GM12875 (cell line): Measurements from ENCODE around the gene HLA-DPA1.

Experiments used
- H3K4me3 ChIP-seq: one replicate; pipeline ENCODE4 v1.5.1; 2011; ENCODE audit warnings: low read depth, low read length, control low read depth
- CTCF ChIP-seq: IDR thresholded peaks from 2 replicates; pipeline ENCODE4 v1.5.1; 2011; ENCODE audit warnings: low read depth, mild to moderate bottlenecking, control low read depth, inconsistent platforms, low read length, moderate library complexity, borderline replicate concordance; ENCODE audit not compliant: insufficient read depth

Gene HLA-DPA1

DNA sequence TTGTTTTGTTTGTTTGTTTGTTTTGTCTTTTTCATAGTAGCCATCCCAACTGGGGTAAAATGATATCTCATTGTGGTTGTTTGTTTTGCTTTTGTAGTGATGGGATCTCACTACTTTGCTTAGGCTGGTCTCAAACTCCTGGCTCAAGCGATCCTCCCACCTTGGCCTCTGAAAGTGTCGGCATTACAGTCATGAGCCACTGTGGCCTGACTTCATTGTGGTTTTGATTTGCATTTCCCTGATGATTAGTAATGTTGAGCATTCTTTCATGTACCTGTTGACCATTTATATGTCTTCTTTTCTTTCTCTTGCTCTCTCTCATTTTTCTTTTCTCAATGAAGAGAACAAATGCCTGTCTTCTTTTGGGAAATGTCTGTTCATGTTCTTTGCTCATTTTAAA, 33.3 kb downstream of the HLA-DPA1 start:
- H3K4me3 ChIP-seq: no peak overlapping the region
- TF ChIP-seq CTCF: no peak

DNA sequence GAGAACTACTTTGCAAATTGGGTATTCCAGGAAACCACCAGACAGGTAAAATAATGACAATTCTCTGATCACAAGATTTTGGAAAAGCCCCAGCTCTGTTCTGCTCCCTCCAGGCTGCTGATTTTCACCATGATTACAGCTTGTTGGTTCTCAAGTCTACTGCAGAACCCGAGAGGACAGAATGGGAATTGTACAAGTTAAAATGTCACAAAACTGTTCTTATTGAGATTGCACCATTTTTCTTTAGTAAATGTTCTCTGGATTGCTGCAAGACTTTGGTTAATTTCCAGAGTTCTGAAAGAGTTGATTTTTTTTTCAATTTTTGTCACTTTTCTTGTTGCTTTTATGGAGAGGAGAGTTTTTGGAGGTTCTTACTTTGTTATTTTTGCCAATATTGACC, 36.9 kb downstream of the HLA-DPA1 start:
- H3K4me3 ChIP-seq: no peak overlapping the region
- TF ChIP-seq CTCF: no peak

DNA sequence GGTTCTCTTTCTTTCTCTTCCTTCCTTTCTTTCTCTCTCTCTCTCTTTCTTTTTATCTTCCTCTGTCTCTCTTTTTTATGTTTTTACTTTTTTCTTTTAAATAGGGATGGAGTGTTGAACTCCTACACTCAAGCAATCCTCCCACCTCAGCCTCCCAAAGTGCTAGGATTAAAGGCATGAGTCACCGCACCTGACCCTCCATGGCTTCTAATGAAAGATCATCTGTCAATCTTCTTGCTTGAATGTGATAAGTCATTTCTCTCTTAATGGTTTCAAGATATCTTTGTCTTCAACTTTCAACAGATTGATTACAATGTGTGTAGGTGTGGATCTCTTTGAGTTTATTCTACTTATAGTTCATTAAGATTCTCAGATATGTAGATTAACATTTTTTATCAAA, 38.9 kb downstream of the HLA-DPA1 start:
- no peak for TF ChIP-seq CTCF
- no peak overlapping the region for H3K4me3 ChIP-seq

DNA sequence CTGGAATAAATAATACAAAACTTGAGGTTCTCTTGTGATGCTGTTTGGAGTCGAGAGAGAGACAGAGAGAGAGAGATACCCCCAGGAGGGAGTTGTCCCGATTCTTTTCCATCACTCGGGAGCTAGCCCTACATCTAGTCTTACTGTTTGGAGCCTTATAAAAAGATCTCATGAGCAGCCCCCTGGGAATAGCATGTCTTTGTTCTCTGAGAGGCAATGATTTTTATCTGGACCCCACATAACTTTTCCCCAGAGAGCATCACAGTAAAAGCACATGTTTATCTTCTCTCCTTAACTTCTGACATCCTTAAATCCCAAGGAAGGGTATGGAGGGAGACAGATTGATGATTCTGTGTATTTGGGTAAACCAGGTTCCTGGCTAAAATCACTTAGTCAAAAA, 43.2 kb downstream of the HLA-DPA1 start:
- TF ChIP-seq CTCF: no peak
- H3K4me3 ChIP-seq: no peak overlapping the region

GRCh38 chr6:33029328-33030184, 43.9 kb downstream of the HLA-DPA1 start:
- TF ChIP-seq CTCF: no peak
- H3K4me3 ChIP-seq: peak overlapping the region; percentile 36

GRCh38 chr6:33028220-33028849, 45.1 kb downstream of the HLA-DPA1 start:
- no peak overlapping the region for H3K4me3 ChIP-seq
- TF ChIP-seq CTCF: no peak

DNA sequence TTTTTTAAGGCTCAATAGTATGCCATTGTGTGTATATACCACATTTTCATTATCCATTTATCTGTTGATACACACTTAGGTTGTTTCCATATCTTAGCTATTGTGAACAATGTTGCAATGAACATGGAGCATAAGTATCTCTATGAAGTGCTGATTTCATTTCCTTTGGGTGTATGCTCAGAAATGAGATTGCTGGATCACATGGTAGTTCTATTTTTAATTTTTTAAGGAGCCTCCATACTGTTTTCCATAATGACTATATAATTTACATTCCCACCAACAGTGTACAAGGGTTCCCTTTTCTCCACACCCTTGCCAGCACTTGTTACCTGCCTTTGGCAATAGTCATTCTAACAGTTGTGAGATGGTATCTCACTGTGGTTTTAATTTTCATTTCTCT, 48.9 kb downstream of the HLA-DPA1 start:
- no peak for TF ChIP-seq CTCF

More for the DNA sequence above, 48.9 kb downstream of the HLA-DPA1 start:
- no peak overlapping the region for H3K4me3 ChIP-seq
